Tibial artery (tissue), 4 donors: ENCODE results near the gene TTLL11.
A peak's percentile ranks its signal among the peaks of the same experiment; 100 is the strongest.
"Not testable (repeated sequence)": the region's sequence is repeated elsewhere in the genome, so short reads cannot be mapped to it uniquely, and the experiment has no call there.

Source experiments
- DNase-seq, 2 donors: peaks; one replicate each; pipeline ENCODE4 v3.0.0-alpha.2; 2019
- H3K27ac ChIP-seq, 2 donors: fragments of 200-600 bp; sonication (generic) in 1 of 2; 1 replicate in 1 of 2; 2 replicates in 1 of 2; pipeline ENCODE4 v1.5.1; 2018 to 2019; ENCODE audit warnings: mild to moderate bottlenecking in 1 of 2
- H3K27me3 ChIP-seq, 2 donors: fragments of 200-600 bp; sonication (generic) in 1 of 2; one replicate each; pipeline versions ENCODE4 v1.5.1 to v1.6.0; 2016 to 2019
- H3K36me3 ChIP-seq, 3 donors: fragments of 200-600 bp; sonication (generic) in 2 of 3; one replicate each; pipeline ENCODE4 v1.5.1; 2016 to 2019; ENCODE audit warnings: mild to moderate bottlenecking in 2 of 3
- H3K4me1 ChIP-seq, 4 donors: fragments of 200-600 bp; sonication (generic) in 2 of 4; 1 replicate in 3 of 4; 2 replicates in 1 of 4; pipeline ENCODE4 v1.5.1; 2016 to 2019
- H3K4me3 ChIP-seq, 2 donors: fragments of 200-600 bp; sonication (generic) in 1 of 2; 1 replicate in 1 of 2; 2 replicates in 1 of 2; pipeline ENCODE4 v1.5.1; 2018 to 2019; ENCODE audit warnings: mild to moderate bottlenecking in 2 of 2
- H3K9me3 ChIP-seq, 3 donors: fragments of 200-600 bp; sonication (generic) in 1 of 3; one replicate each; pipeline ENCODE4 v1.5.1; 2016 to 2019
- CTCF ChIP-seq, 2 experiments: fragments of 200-600 bp in 1 of 2; fragments of 450-650 bp in 1 of 2; IDR thresholded peaks; one replicate each; pipeline ENCODE4 v1.5.1; 2017 to 2019; ENCODE audit warnings: antibody characterized with exemption in 2 of 2, mild to moderate bottlenecking in 1 of 2, moderate library complexity in 1 of 2
- intact Hi-C: fragments of 100-400 bp; cut with DNase I; formaldehyde crosslinking; loops from one replicate; pipeline ENCODE4 v1.15.0; 2023; ENCODE audit warnings: low total_unique reads

Gene TTLL11

GRCh38 chr9:122076773-122077172 is 16.3 kb downstream of the TTLL11 start:
- intact Hi-C loops, result no loop called here
- H3K4me3 ChIP-seq, result no peak overlapping the region
- TF ChIP-seq CTCF (IDR thresholded peaks at IDR 0.05), result no peak
- no peaks in the 10 kb centered on the region for H3K27me3 ChIP-seq
- no peaks in the 10 kb centered on the region for H3K36me3 ChIP-seq
- H3K9me3 ChIP-seq, result peaks cover 0 to 9% (median 0%) of the 10 kb centered on the region in 3 donors
- H3K4me1 ChIP-seq, result peaks cover 0 to 82% (median 30%) of the 10 kb centered on the region in 4 donors
- DNase-seq, result no peak
- peak overlapping the region; percentile 79 to 89 for H3K27ac ChIP-seq

- Histone ChIP-seq H3K27ac (peak overlapping the region; percentile 79 to 89), H3K4me1 (peaks cover 0 to 82% (median 27%) of the 10 kb centered on the region in 4 donors), H3K36me3 (no peaks in the 10 kb centered on the region), H3K4me3 (peak overlapping the region; percentile 11 to 24), H3K9me3 (peaks cover 0 to 9% (median 0%) of the 10 kb centered on the region in 3 donors), H3K27me3 (no peaks in the 10 kb centered on the region)
- DNase-seq, result no peak
- intact Hi-C loops, result no loop called here
- no peak for TF ChIP-seq CTCF (IDR thresholded peaks at IDR 0.05)
Measured at GRCh38 chr9:122076117-122076516, 17.0 kb downstream of the TTLL11 start.

- Histone ChIP-seq H3K27me3 (no peaks in the 10 kb centered on the region), H3K9me3 (peaks cover 0 to 9% (median 0%) of the 10 kb centered on the region in 3 donors), H3K4me1 (peaks cover 0 to 82% (median 27%) of the 10 kb centered on the region in 4 donors), H3K4me3 (peak overlapping the region; percentile 11 to 24), H3K27ac (peak overlapping the region; percentile 79 to 89), H3K36me3 (no peaks in the 10 kb centered on the region)
- intact Hi-C loops, result no loop called here
- peak in 1 of 2 donors; percentile 35 for DNase-seq
- no peak for TF ChIP-seq CTCF (IDR thresholded peaks at IDR 0.05)
Measured at GRCh38 chr9:122075135-122076030, 17.7 kb downstream of the TTLL11 start.

GRCh38 chr9:122071715-122072114 is 21.4 kb downstream of the TTLL11 start:
- intact Hi-C loops, result no loop called here
- peaks cover 0 to 68% (median 27%) of the 10 kb centered on the region in 4 donors for H3K4me1 ChIP-seq
- peak overlapping the region in 1 of 2 donors; percentile 79 for H3K27ac ChIP-seq
- H3K9me3 ChIP-seq, result no peaks in the 10 kb centered on the region
- peaks cover 0 to 6% (median 0%) of the 10 kb centered on the region in 3 donors for H3K36me3 ChIP-seq
- TF ChIP-seq CTCF (IDR thresholded peaks at IDR 0.05), result no peak
- H3K27me3 ChIP-seq, result no peaks in the 10 kb centered on the region
- no peak overlapping the region for H3K4me3 ChIP-seq
- no peak for DNase-seq

- Histone ChIP-seq H3K4me1 (peaks cover 0 to 68% (median 26%) of the 10 kb centered on the region in 4 donors), H3K27ac (no peak overlapping the region), H3K4me3 (no peak overlapping the region), H3K36me3 (peaks cover 0 to 6% (median 0%) of the 10 kb centered on the region in 3 donors), H3K9me3 (no peaks in the 10 kb centered on the region), H3K27me3 (no peaks in the 10 kb centered on the region)
- DNase-seq, result no peak
- intact Hi-C loops, result no loop called here
- TF ChIP-seq CTCF (IDR thresholded peaks at IDR 0.05), result no peak
Measured at GRCh38 chr9:122070728-122071515, 22.2 kb downstream of the TTLL11 start.

GRCh38 chr9:122066680-122067079 is 26.4 kb downstream of the TTLL11 start:
- H3K27ac ChIP-seq, intact Hi-C loops, H3K36me3 ChIP-seq, H3K27me3 ChIP-seq, DNase-seq, H3K4me3 ChIP-seq, H3K9me3 ChIP-seq: not testable (repeated sequence)
- H3K4me1 ChIP-seq, result peaks cover 0 to 46% (median 3%) of the 10 kb centered on the region in 4 donors
